ENCODE measurements around the gene MVP.

DNA sequence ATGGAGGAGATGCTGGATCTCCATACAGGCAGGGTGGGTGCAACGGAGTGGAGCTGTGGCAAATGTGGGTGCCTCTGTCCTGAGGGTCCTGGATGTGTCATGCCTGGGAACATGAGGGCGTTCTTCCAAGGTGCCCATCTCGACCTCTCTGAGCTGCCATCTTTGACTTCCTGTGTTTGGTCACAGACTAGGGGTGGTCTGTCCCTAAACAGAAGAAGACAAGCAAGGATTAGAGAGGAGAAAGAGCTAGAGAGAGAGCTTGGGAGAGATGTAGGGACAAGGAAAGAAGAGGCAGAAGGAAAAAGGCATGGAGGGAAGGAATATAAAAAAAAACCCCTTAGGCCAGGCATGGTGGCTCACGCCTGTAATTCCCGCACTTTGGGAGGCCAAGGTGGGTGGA lies 45.5 kb upstream of the MVP start:
- no peak for TF ChIP-seq EZH2 (IDR thresholded peaks at IDR 0.05; ENCODE audit: borderline replicate concordance)
- TF ChIP-seq, protein P1, sequence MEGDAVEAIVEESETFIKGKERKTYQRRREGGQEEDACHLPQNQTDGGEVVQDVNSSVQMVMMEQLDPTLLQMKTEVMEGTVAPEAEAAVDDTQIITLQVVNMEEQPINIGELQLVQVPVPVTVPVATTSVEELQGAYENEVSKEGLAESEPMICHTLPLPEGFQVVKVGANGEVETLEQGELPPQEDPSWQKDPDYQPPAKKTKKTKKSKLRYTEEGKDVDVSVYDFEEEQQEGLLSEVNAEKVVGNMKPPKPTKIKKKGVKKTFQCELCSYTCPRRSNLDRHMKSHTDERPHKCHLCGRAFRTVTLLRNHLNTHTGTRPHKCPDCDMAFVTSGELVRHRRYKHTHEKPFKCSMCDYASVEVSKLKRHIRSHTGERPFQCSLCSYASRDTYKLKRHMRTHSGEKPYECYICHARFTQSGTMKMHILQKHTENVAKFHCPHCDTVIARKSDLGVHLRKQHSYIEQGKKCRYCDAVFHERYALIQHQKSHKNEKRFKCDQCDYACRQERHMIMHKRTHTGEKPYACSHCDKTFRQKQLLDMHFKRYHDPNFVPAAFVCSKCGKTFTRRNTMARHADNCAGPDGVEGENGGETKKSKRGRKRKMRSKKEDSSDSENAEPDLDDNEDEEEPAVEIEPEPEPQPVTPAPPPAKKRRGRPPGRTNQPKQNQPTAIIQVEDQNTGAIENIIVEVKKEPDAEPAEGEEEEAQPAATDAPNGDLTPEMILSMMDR (IDR thresholded peaks at IDR 0.05; ENCODE audit: poor library complexity) = no peak
